ENCODE results near the gene TMF1. TPM values are rescaled to one million over a fixed set of nuclear protein-coding genes. Genes with fewer than 3 reads are reported as not detected.

TMF1 gene
- total RNA-seq, 2 donors from 2014 or later: 34.7 to 49.2 TPM

GRCh38 chr3:69084326-69085167, 32.4 kb upstream of the TMF1 start, which contains the start of gene ARL6IP5:
TSS of gene ARL6IP5 (plus strand) at chr3:69084937. CDS start at chr3:69085048, 111 bp downstream.
- H3K27ac ChIP-seq: peak within 1 kb of the TSS; percentile 96 to 97
- H3K9me3 ChIP-seq: no peaks in the 10 kb centered on the region
- DNase-seq (ENCODE audit: low spot score) (peak; percentile 84), ATAC-seq (ENCODE audit: insufficient number of reproducible peaks, low FRiP score, low read depth) (peak; percentile 46)
- no peaks in the 10 kb centered on the region for H3K36me3 ChIP-seq
- peaks cover 44 to 59% of the 10 kb centered on the region in 2 donors for H3K4me1 ChIP-seq (ENCODE audit: control insufficient read depth in 1 of 2, low read depth in 2 of 2)
- H3K4me3 ChIP-seq: peak within 1 kb of the TSS; percentile 96
- TF ChIP-seq CTCF (IDR thresholded peaks at IDR 0.05): no peak
- no peaks in the 10 kb centered on the region for H3K27me3 ChIP-seq (replicated peaks; ENCODE audit: insufficient read depth)

- Histone ChIP-seq H3K27ac (peak overlapping the region; percentile 96 to 97), H3K27me3 (replicated peaks; ENCODE audit: insufficient read depth) (no peaks in the 10 kb centered on the region), H3K36me3 (no peaks in the 10 kb centered on the region), H3K9me3 (no peaks in the 10 kb centered on the region), H3K4me1 (ENCODE audit: control insufficient read depth in 1 of 2, low read depth in 2 of 2) (peaks cover 38 to 58% of the 10 kb centered on the region in 2 donors), H3K4me3 (no peak overlapping the region)
- no peak for TF ChIP-seq CTCF (IDR thresholded peaks at IDR 0.05)
- no peak for DNase-seq (ENCODE audit: low spot score)
- ATAC-seq (ENCODE audit: insufficient number of reproducible peaks, low FRiP score, low read depth): no peak
These were observed 30.7 kb upstream of the TMF1 start for GRCh38 chr3:69082805-69083204.

- no peak for ATAC-seq (ENCODE audit: insufficient number of reproducible peaks, low FRiP score, low read depth)
- no peaks in the 10 kb centered on the region for H3K27me3 ChIP-seq (replicated peaks; ENCODE audit: insufficient read depth)
- no peak for DNase-seq (ENCODE audit: low spot score)
- peak overlapping the region in 1 of 2 donors; percentile 96 for H3K27ac ChIP-seq
- H3K4me3 ChIP-seq: no peak overlapping the region
- no peaks in the 10 kb centered on the region for H3K9me3 ChIP-seq
- peaks cover 35 to 58% of the 10 kb centered on the region in 2 donors for H3K4me1 ChIP-seq (ENCODE audit: control insufficient read depth in 1 of 2, low read depth in 2 of 2)
- no peak for TF ChIP-seq CTCF (IDR thresholded peaks at IDR 0.05)
- no peaks in the 10 kb centered on the region for H3K36me3 ChIP-seq
These were observed 30.2 kb upstream of the TMF1 start for GRCh38 chr3:69082361-69082760.

- TF ChIP-seq CTCF (IDR thresholded peaks at IDR 0.05): no peak
- no peaks in the 10 kb centered on the region for H3K9me3 ChIP-seq
- H3K4me3 ChIP-seq: no peak overlapping the region
- DNase-seq (ENCODE audit: low spot score) (no peak), ATAC-seq (ENCODE audit: insufficient number of reproducible peaks, low FRiP score, low read depth) (no peak)
- H3K27ac ChIP-seq: peak overlapping the region in 1 of 2 donors; percentile 8
- H3K27me3 ChIP-seq (replicated peaks; ENCODE audit: insufficient read depth): no peaks in the 10 kb centered on the region
- no peaks in the 10 kb centered on the region for H3K36me3 ChIP-seq
- peaks cover 29 to 51% of the 10 kb centered on the region in 2 donors for H3K4me1 ChIP-seq (ENCODE audit: control insufficient read depth in 1 of 2, low read depth in 2 of 2)
These were observed 29.6 kb upstream of the TMF1 start for GRCh38 chr3:69081583-69082262.
